HCT116 (cell line): Measurements from ENCODE around the gene ELK3. TPM values are rescaled to one million over a fixed set of nuclear protein-coding genes. Genes with fewer than 3 reads are reported as not detected.

Experiments
- ATAC-seq: fragments of 200-7000 bp; cut with Tn5 transposase; 2 replicates; pipeline ENCODE4 v1.9.1; 2020; ENCODE audit warnings: mild to moderate bottlenecking, moderate library complexity
- BruUV-seq: library from RNA; stranded (reverse); fragments of 400-500 nt; replicated peaks from 2 replicates; lab custom pipeline; 2021; lab: Mats Ljungman, UMichigan
- CTCF ChIA-PET: fragments of 300-600 bp; sonication (Branson Sonifier 250); formaldehyde crosslinking; loops from one replicate; lab custom pipeline; 2021; ENCODE audit warnings: antibody characterized with exemption; lab: Charles Lee
- POLR2A ChIA-PET: fragments of 300-600, 350-600 bp; sonication (Branson Sonifier 250); formaldehyde crosslinking; loops from one replicate; lab custom pipeline; 2021; ENCODE audit warnings: antibody characterized with exemption; lab: Charles Lee
- RAD21 ChIA-PET, 2 experiments: fragments of 300-600 bp; sonication (Branson Sonifier 250); formaldehyde crosslinking; loops; one replicate each; lab custom pipeline; 2023; ENCODE audit warnings: low total read pairs in 2 of 2; ENCODE audit not compliant: uncharacterized antibody in 2 of 2, unreplicated experiment in 2 of 2, low non-redundant PET in 1 of 2; lab: Charles Lee
- DNase-seq: peaks from one replicate; pipeline ENCODE4 v3.0.0-alpha.2; 2010; ENCODE audit warnings: low read depth, low spot score
- H2AFZ ChIP-seq: fragments of 200-600 bp; shearing (Covaris generic), sonication (generic); 2 replicates; pipeline ENCODE4 v1.6.1; 2017; ENCODE audit warnings: low read depth, mixed run types, mixed read lengths, antibody characterized with exemption, low read length; ENCODE audit not compliant: poor library complexity, severe bottlenecking
- H3K27ac ChIP-seq: 2 replicates; pipeline ENCODE4 v1.5.1; 2012; ENCODE audit warnings: low read depth, low read length
- H3K27me3 ChIP-seq: fragments of 200-600 bp; sonication (generic); 2 replicates; pipeline ENCODE4 v1.6.1; 2016; ENCODE audit warnings: mixed run types, low read length, mixed read lengths; ENCODE audit not compliant: insufficient read depth
- H3K36me3 ChIP-seq, 2 experiments: fragments of 200-500 bp in 1 of 2; fragments of 200-600 bp in 1 of 2; sonication (Bioruptor generic) in 1 of 2; sonication (generic) in 1 of 2; 2 replicates each; pipeline versions ENCODE4 v1.5.1 to v1.6.1; 2014 to 2016; ENCODE audit warnings: low read length in 2 of 2, inconsistent platforms in 1 of 2, mixed read lengths in 1 of 2, mixed run types in 1 of 2; ENCODE audit not compliant: insufficient read depth in 2 of 2, control insufficient read depth in 1 of 2
- H3K4me1 ChIP-seq, 2 experiments: fragments of 200-600 bp in 1 of 2; sonication (generic) in 1 of 2; 2 replicates each; pipeline versions ENCODE4 v1.5.1 to v1.6.1; 2012 to 2017; ENCODE audit warnings: low read length in 2 of 2, inconsistent platforms in 1 of 2, mild to moderate bottlenecking in 1 of 2, mixed read lengths in 1 of 2, mixed run types in 1 of 2, moderate library complexity in 1 of 2; ENCODE audit not compliant: insufficient read depth in 2 of 2, control insufficient read depth in 1 of 2
- H3K4me2 ChIP-seq: fragments of 200-600 bp; sonication (generic); 2 replicates; pipeline ENCODE4 v1.6.1; 2017; ENCODE audit warnings: mixed run types, low read length, mixed read lengths
- H3K4me3 ChIP-seq, 2 experiments: fragments of 200-600 bp in 1 of 2; sonication (generic) in 1 of 2; replicated peaks in 1 of 2; 2 replicates each; pipeline ENCODE4 v1.5.1; 2011 to 2016; ENCODE audit warnings: low read length in 2 of 2, control low read depth in 1 of 2, low read depth in 1 of 2, mild to moderate bottlenecking in 1 of 2, mixed read lengths in 1 of 2, mixed run types in 1 of 2
- H3K79me2 ChIP-seq: fragments of 200-600 bp; sonication (generic); 2 replicates; pipeline ENCODE4 v1.6.1; 2017; ENCODE audit warnings: mild to moderate bottlenecking, mixed run types, low read length, moderate library complexity, mixed read lengths; ENCODE audit not compliant: insufficient read depth
- H3K9ac ChIP-seq: fragments of 200-600 bp; sonication (generic); 2 replicates; pipeline ENCODE4 v1.6.1; 2016; ENCODE audit warnings: low read length, mixed read lengths
- H3K9me2 ChIP-seq: fragments of 200-600 bp; sonication (generic), shearing (Covaris generic); 2 replicates; pipeline ENCODE4 v1.6.1; 2017; ENCODE audit warnings: mixed run types, mild to moderate bottlenecking, moderate library complexity; ENCODE audit not compliant: insufficient read depth
- H3K9me3 ChIP-seq, 2 experiments: fragments of 200-500 bp in 1 of 2; fragments of 200-600 bp in 1 of 2; sonication (Bioruptor generic) in 1 of 2; sonication (generic) in 1 of 2; 2 replicates each; pipeline ENCODE4 v1.6.1; 2014 to 2017; ENCODE audit warnings: low read length in 2 of 2, mixed read lengths in 2 of 2, inconsistent platforms in 1 of 2, low read depth in 1 of 2, mild to moderate bottlenecking in 1 of 2, mixed run types in 1 of 2, moderate library complexity in 1 of 2; ENCODE audit not compliant: control insufficient read depth in 1 of 2, insufficient read depth in 1 of 2
- H4K20me1 ChIP-seq: fragments of 200-600 bp; sonication (generic), shearing (Covaris generic); 2 replicates; pipeline ENCODE4 v1.6.1; 2017; ENCODE audit warnings: mixed run types, mild to moderate bottlenecking, moderate library complexity; ENCODE audit not compliant: insufficient read depth
- ATF3 ChIP-seq: IDR thresholded peaks from 2 replicates; pipeline ENCODE4 v1.6.1; 2012
- CTCF ChIP-seq, 3 experiments: fragments of 200-600 bp in 1 of 3; sonication (generic) in 1 of 3; IDR thresholded peaks in 2 of 3; conservative IDR thresholded peaks in 1 of 3; 2 replicates each; pipeline ENCODE4 v1.5.1; 2012 to 2017; ENCODE audit warnings: low read depth in 2 of 3, low read length in 2 of 3, antibody characterized with exemption in 1 of 3, borderline replicate concordance in 1 of 3, control low read depth in 1 of 3, mild to moderate bottlenecking in 1 of 3, mixed read lengths in 1 of 3, mixed run types in 1 of 3, moderate library complexity in 1 of 3; ENCODE audit not compliant: insufficient read depth in 1 of 3
- ELF1 ChIP-seq: IDR thresholded peaks from 2 replicates; pipeline ENCODE4 v1.6.1; 2012; ENCODE audit warnings: low read depth, borderline replicate concordance
- EZH2 ChIP-seq: fragments of 200-600 bp; sonication (generic); IDR thresholded peaks from 2 replicates; pipeline ENCODE4 v1.6.1; 2017; ENCODE audit warnings: antibody characterized with exemption, mixed run types
- EZH2phosphoT487 ChIP-seq: fragments of 200-600 bp; IDR thresholded peaks from 2 replicates; pipeline ENCODE4 v1.6.1; 2018; ENCODE audit warnings: antibody characterized with exemption, borderline replicate concordance
- JUND ChIP-seq: IDR thresholded peaks from 2 replicates; pipeline ENCODE4 v1.6.1; 2012
- POLR2A ChIP-seq: IDR thresholded peaks from 2 replicates; pipeline ENCODE4 v1.7.0; 2011; ENCODE audit warnings: borderline replicate concordance; ENCODE audit not compliant: insufficient read depth, insufficient read length; ENCODE audit errors: extremely low read depth
- POLR2AphosphoS5 ChIP-seq: IDR thresholded peaks from 2 replicates; pipeline ENCODE4 v1.6.1; 2011; ENCODE audit warnings: mild to moderate bottlenecking, low read depth, low read length, moderate library complexity
- RAD21 ChIP-seq: IDR thresholded peaks from 2 replicates; pipeline ENCODE4 v1.6.1; 2012; ENCODE audit warnings: low read depth, mild to moderate bottlenecking
- SIN3A ChIP-seq: IDR thresholded peaks from 2 replicates; pipeline ENCODE4 v1.6.1; 2012; ENCODE audit warnings: low read depth
- SP1 ChIP-seq: IDR thresholded peaks from 2 replicates; pipeline ENCODE4 v1.6.1; 2012; ENCODE audit warnings: low read depth
- SRF ChIP-seq: IDR thresholded peaks from 2 replicates; pipeline ENCODE4 v1.6.1; 2012; ENCODE audit warnings: low read depth
- TCF7L2 ChIP-seq: IDR thresholded peaks from 2 replicates; pipeline ENCODE4 v1.7.0; 2011; ENCODE audit warnings: borderline replicate concordance, inconsistent platforms; ENCODE audit not compliant: insufficient read depth, insufficient read length; ENCODE audit errors: extremely low read depth
- YY1 ChIP-seq: IDR thresholded peaks from 2 replicates; pipeline ENCODE4 v1.6.1; 2011; ENCODE audit warnings: low read length, low read depth, moderate library complexity, mild to moderate bottlenecking; ENCODE audit not compliant: insufficient replicate concordance; ENCODE audit errors: extremely low read depth
- ZBTB33 ChIP-seq: IDR thresholded peaks from 2 replicates; pipeline ENCODE4 v1.6.1; 2011; ENCODE audit warnings: mild to moderate bottlenecking, low read length, moderate library complexity; ENCODE audit not compliant: insufficient replicate concordance; ENCODE audit errors: extremely low read depth
- ZFX ChIP-seq: fragments of 450-650 bp; IDR thresholded peaks from 2 replicates; pipeline ENCODE4 v1.6.1; 2017
- intact Hi-C: fragments of 100-400 bp; cut with micrococcal nuclease; formaldehyde crosslinking; loops from 2 replicates; pipeline ENCODE4 v1.10.0; 2022
- total RNA-seq: library from RNA; stranded (reverse); gene quantifications from one replicate; pipeline ENCODE4 v1.2.1, GENCODE V29; 2021; ENCODE audit not compliant: unreplicated experiment
- TF ChIP-seq, protein P1 (sequence below): IDR thresholded peaks from 2 replicates; pipeline ENCODE4 v1.6.1; 2012

The ELK3 gene
- total RNA-seq, 1 experiment from 2014 or later = 45.6 TPM

GRCh38 chr12:96233939-96234461 lies 39.8 kb downstream of the ELK3 start:
- no peaks in the 10 kb centered on the region for H3K9me2 ChIP-seq
- TF ChIP-seq ZBTB33 (no peak), ZFX (no peak), SRF (no peak), POLR2AphosphoS5 (no peak), JUND (no peak), CTCF (IDR thresholded peaks at IDR 0.05 in 2 of 3, conservative IDR thresholded peaks at IDR 0.05 in 1 of 3; ENCODE audit: borderline replicate concordance in 1 of 3, insufficient read depth in 1 of 3, low read depth in 2 of 3, low read length in 2 of 3) (no peak), ATF3 (no peak), ELF1 (no peak), RAD21 (no peak), SIN3A (no peak), TCF7L2 (no peak), YY1 (no peak), EZH2phosphoT487 (no peak), SP1 (no peak), POLR2A (no peak), EZH2 (no peak)
- TF ChIP-seq, protein P1, sequence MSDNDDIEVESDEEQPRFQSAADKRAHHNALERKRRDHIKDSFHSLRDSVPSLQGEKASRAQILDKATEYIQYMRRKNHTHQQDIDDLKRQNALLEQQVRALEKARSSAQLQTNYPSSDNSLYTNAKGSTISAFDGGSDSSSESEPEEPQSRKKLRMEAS = no peak
- H3K27me3 ChIP-seq = no peaks in the 10 kb centered on the region
- H3K9ac ChIP-seq = no peak overlapping the region
- no peaks in the 10 kb centered on the region for H3K9me3 ChIP-seq
- peaks cover 80% of the 10 kb centered on the region for H3K79me2 ChIP-seq
- H3K36me3 ChIP-seq = no peaks in the 10 kb centered on the region
- BruUV-seq = no TSS peak
- POLR2A ChIA-PET = no interaction called here
- H3K4me3 ChIP-seq = no peak overlapping the region
- CTCF ChIA-PET = no interaction called here
- intact Hi-C loops = no loop called here
- no peak overlapping the region for H2AFZ ChIP-seq
- no peak for ATAC-seq
- H4K20me1 ChIP-seq = no peaks in the 10 kb centered on the region
- H3K4me2 ChIP-seq = no peak overlapping the region
- RAD21 ChIA-PET = no interaction called here
- DNase-seq = no peak
- no peaks in the 10 kb centered on the region; a peak in 1 of 4 replicates for H3K4me1 ChIP-seq
- H3K27ac ChIP-seq = no peak overlapping the region
